B cell (primary cell): ENCODE data around the gene CRISPLD2. TPM values are rescaled to one million over a fixed set of nuclear protein-coding genes. Genes with fewer than 3 reads are reported as not detected.

ENCODE experiments used
- ATAC-seq: fragments of 200-7000 bp; cut with Tn5 transposase; one replicate; pipeline ENCODE4 v1.10.0; 2021; ENCODE audit warnings: low read depth, mild to moderate bottlenecking, moderate number of reproducible peaks, moderate library complexity
- CTCF ChIA-PET: fragments of 350-600 bp; sonication (Branson Sonifier 250); formaldehyde crosslinking; loops from one replicate; lab custom pipeline; 2021; ENCODE audit warnings: antibody characterized with exemption, inconsistent platforms; lab: Charles Lee
- POLR2A ChIA-PET: fragments of 350-600 bp; sonication (Branson Sonifier 250); formaldehyde crosslinking; loops from one replicate; lab custom pipeline; 2021; ENCODE audit warnings: antibody characterized with exemption; lab: Charles Lee
- DNase-seq: peaks from one replicate; pipeline ENCODE4 v3.0.0; 2013
- H2AFZ ChIP-seq: 2 replicates; pipeline ENCODE4 v1.6.1; 2012; ENCODE audit warnings: mild to moderate bottlenecking, low read depth, low read length; ENCODE audit not compliant: insufficient read depth, poor library complexity, severe bottlenecking
- H3K27ac ChIP-seq, 2 donors: 1 replicate in 1 of 2; 2 replicates in 1 of 2; pipeline ENCODE4 v1.5.1; 2012 to 2013; ENCODE audit warnings: low read length in 2 of 2, mild to moderate bottlenecking in 2 of 2, moderate library complexity in 1 of 2
- H3K27me3 ChIP-seq, 4 experiments: fragments of 200-600 bp in 1 of 4; sonication (generic) in 1 of 4; replicated peaks in 1 of 4; 1 replicate in 2 of 4; 2 replicates in 2 of 4; pipeline versions ENCODE4 v1.6.1 to v1.7.0; 2013 to 2016; ENCODE audit warnings: low read length in 3 of 4, mild to moderate bottlenecking in 2 of 4, mixed read lengths in 1 of 4, moderate library complexity in 1 of 4; ENCODE audit not compliant: insufficient read depth in 4 of 4, control insufficient read depth in 3 of 4; ENCODE audit errors: control extremely low read depth in 1 of 4
- H3K36me3 ChIP-seq, 2 experiments: replicated peaks in 1 of 2; 1 replicate in 1 of 2; 2 replicates in 1 of 2; pipeline versions ENCODE4 v1.6.1 to v1.7.1; 2013; ENCODE audit warnings: low read length in 1 of 2; ENCODE audit not compliant: insufficient read depth in 2 of 2, control insufficient read depth in 1 of 2; ENCODE audit errors: control extremely low read depth in 1 of 2, extremely low read depth in 1 of 2
- H3K4me1 ChIP-seq, 2 donors: fragments of 200-600 bp in 1 of 2; sonication (generic) in 1 of 2; 1 replicate in 1 of 2; 2 replicates in 1 of 2; pipeline versions ENCODE4 v1.5.1 to v1.6.1; 2013 to 2017; ENCODE audit warnings: low read length in 2 of 2; ENCODE audit not compliant: control insufficient read depth in 2 of 2, insufficient read depth in 2 of 2
- H3K4me2 ChIP-seq: replicated peaks from 2 replicates; pipeline ENCODE3; 2012; ENCODE audit warnings: mild to moderate bottlenecking, low read depth, low read length; ENCODE audit not compliant: poor library complexity, severe bottlenecking
- H3K4me3 ChIP-seq, 5 experiments: fragments of 200-600 bp in 1 of 5; sonication (generic) in 1 of 5; 1 replicate in 3 of 5; 2 replicates in 2 of 5; pipeline versions ENCODE4 v1.5.1 to v1.7.0; 2011 to 2016; ENCODE audit warnings: low read length in 4 of 5, mild to moderate bottlenecking in 4 of 5, low read depth in 2 of 5, control low read depth in 1 of 5, moderate library complexity in 1 of 5; ENCODE audit not compliant: insufficient read depth in 1 of 5; ENCODE audit errors: control extremely low read depth in 1 of 5, extremely low read depth in 1 of 5
- H3K79me2 ChIP-seq: fragments of 200-600 bp; sonication (generic); one replicate; pipeline ENCODE4 v1.6.0; 2016; ENCODE audit warnings: low read length; ENCODE audit not compliant: control insufficient read depth, insufficient read depth
- H3K9ac ChIP-seq: fragments of 200-600 bp; sonication (generic); 2 replicates; pipeline ENCODE4 v1.6.1; 2017; ENCODE audit warnings: mild to moderate bottlenecking, low read length, moderate library complexity
- H3K9me3 ChIP-seq, 3 donors: one replicate each; pipeline versions ENCODE4 v1.6.1 to v1.7.1; 2013; ENCODE audit warnings: low read length in 2 of 3; ENCODE audit not compliant: control insufficient read depth in 2 of 3, insufficient read depth in 1 of 3; ENCODE audit errors: control extremely low read depth in 1 of 3
- H4K20me1 ChIP-seq: 2 replicates; pipeline ENCODE4 v1.6.0; 2012; ENCODE audit warnings: mild to moderate bottlenecking, low read length; ENCODE audit not compliant: insufficient read depth, control insufficient read depth, poor library complexity, severe bottlenecking
- H3K27ac Mint-ChIP-seq: one replicate; pipeline ENCODE4 v1.8.0; 2021; ENCODE audit warnings: mixed read lengths
- H3K27me3 Mint-ChIP-seq: one replicate; pipeline ENCODE4 v1.8.0; 2021; ENCODE audit warnings: mixed read lengths
- H3K4me1 Mint-ChIP-seq: one replicate; pipeline ENCODE4 v1.8.0; 2021; ENCODE audit warnings: mixed read lengths
- H3K4me3 Mint-ChIP-seq: one replicate; pipeline ENCODE4 v1.8.0; 2021; ENCODE audit warnings: mixed read lengths
- H3K9me3 Mint-ChIP-seq: one replicate; pipeline ENCODE4 v1.8.0; 2022; ENCODE audit warnings: mixed read lengths; ENCODE audit not compliant: insufficient read depth
- EZH2 ChIP-seq: IDR thresholded peaks from 2 replicates; pipeline ENCODE4 v1.6.1; 2012; ENCODE audit warnings: borderline replicate concordance, low read depth, mild to moderate bottlenecking, moderate library complexity, low read length; ENCODE audit not compliant: insufficient read depth, poor library complexity, severe bottlenecking
- WGBS: methylation state at CpG from one replicate; pipeline ENCODE4 v1.1.5; 2013; ENCODE audit warnings: missing lambda C conversion rate; ENCODE audit not compliant: insufficient coverage; 5-methylcytosine and 5-hydroxymethylcytosine counted together
- intact Hi-C: fragments of 100-400 bp; cut with micrococcal nuclease; formaldehyde crosslinking; loops from one replicate; pipeline ENCODE4 v1.10.0; 2022
- polyA plus RNA-seq: library from polyadenylated mRNA; depleted of rRNA; stranded (reverse); fragments of >200 nt; gene quantifications from 2 replicates; pipeline ENCODE4 v1.2.3, GENCODE V29; 2012
- total RNA-seq, 2 donors: library from RNA; stranded (reverse); fragments of 120-200 nt in 1 of 2; gene quantifications; 1 replicate in 1 of 2; 2 replicates in 1 of 2; pipeline versions ENCODE4 v1.2.3 to v1.2.4, GENCODE V29; 2013 to 2022
- TF ChIP-seq, protein P1 (sequence below): fragments of 200-600 bp; IDR thresholded peaks from one replicate; pipeline ENCODE4 v1.8.0; 2022; ENCODE audit warnings: antibody characterized with exemption, mild to moderate bottlenecking

CRISPLD2 gene
- total and polyA plus RNA-seq, 2 donors (not counting 1 experiment from before 2014, with no cell fraction given) = 0.25 to 0.37 TPM

DNA sequence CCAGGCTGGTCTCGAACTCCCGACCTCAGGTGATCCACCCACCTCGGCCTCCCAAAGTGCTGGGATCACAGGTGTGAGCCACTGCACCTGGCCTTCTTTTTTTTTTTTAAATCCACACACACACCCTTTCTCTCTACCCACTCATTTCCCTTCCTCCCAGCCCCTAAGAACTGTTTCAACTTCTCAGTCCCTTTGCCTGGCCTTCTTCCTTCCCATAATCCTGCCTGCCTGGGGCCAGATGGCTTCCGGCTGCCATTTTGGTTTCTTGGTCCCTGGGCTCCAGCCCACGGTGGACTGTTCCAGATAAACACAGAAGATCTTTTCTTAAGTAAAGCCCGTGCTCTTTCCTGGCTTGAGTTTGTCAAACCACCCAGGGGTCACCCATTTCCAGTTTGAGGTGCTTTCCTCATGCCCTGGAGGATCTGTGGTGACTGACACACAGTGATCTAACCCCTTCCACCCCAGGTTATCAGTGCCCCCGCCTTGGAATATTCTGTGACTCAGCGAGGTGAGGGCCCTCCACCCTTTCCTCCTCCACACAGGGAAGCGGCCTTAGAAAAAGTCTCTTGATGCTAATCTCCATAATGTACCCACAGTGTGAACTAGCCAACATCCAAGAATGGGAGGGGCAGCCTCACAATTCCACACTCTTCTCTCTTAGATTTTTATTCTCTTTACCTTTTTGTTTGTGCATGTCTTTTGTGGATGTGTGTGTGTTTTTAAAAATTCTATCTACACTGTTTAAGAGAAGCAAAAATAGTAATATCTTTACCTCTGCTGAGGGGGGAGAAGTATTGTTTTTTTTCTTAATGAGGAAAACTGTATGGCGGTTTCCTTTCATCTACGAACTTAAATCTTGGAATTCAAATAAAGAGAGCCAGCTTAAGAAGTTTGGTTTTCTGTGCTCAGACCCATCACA lies 60.0 kb downstream of the CRISPLD2 start:
- WGBS = 86% methylated on average over 6 of the region's 11 CpGs
- Mint-ChIP-seq H3K27me3 (peaks cover 25% of the 10 kb centered on the region), H3K9me3 (no peaks in the 10 kb centered on the region), H3K27ac (no peak overlapping the region), H3K4me3 (no peak overlapping the region), H3K4me1 (peaks cover 2% of the 10 kb centered on the region)
- DNase-seq (no peak), ATAC-seq (no peak)
- peaks cover 0 to 2% (median 0%) of the 10 kb centered on the region in 3 donors for H3K9me3 ChIP-seq
- H3K36me3 ChIP-seq = no peaks in the 10 kb centered on the region
- CTCF ChIA-PET = interaction anchor here (1.4 kb wide), 1 partner anchor 12 kb away, joined by 3 read pairs; no protein-coding TSS in a partner anchor
- POLR2A ChIA-PET = no interaction called here
- H3K9ac ChIP-seq = no peak overlapping the region
- no peak overlapping the region for H3K27ac ChIP-seq
- TF ChIP-seq, protein P1, sequence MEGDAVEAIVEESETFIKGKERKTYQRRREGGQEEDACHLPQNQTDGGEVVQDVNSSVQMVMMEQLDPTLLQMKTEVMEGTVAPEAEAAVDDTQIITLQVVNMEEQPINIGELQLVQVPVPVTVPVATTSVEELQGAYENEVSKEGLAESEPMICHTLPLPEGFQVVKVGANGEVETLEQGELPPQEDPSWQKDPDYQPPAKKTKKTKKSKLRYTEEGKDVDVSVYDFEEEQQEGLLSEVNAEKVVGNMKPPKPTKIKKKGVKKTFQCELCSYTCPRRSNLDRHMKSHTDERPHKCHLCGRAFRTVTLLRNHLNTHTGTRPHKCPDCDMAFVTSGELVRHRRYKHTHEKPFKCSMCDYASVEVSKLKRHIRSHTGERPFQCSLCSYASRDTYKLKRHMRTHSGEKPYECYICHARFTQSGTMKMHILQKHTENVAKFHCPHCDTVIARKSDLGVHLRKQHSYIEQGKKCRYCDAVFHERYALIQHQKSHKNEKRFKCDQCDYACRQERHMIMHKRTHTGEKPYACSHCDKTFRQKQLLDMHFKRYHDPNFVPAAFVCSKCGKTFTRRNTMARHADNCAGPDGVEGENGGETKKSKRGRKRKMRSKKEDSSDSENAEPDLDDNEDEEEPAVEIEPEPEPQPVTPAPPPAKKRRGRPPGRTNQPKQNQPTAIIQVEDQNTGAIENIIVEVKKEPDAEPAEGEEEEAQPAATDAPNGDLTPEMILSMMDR = no peak
- no peak for TF ChIP-seq EZH2
- H3K4me3 ChIP-seq = no peak overlapping the region
- peaks cover 0 to 1% of the 10 kb centered on the region in 2 donors for H3K4me1 ChIP-seq
- no peak overlapping the region for H2AFZ ChIP-seq
- H3K27me3 ChIP-seq = no peaks in the 10 kb centered on the region
- no peaks in the 10 kb centered on the region for H4K20me1 ChIP-seq
- no peak overlapping the region for H3K4me2 ChIP-seq
- no peaks in the 10 kb centered on the region for H3K79me2 ChIP-seq
- intact Hi-C loops = no loop called here
